DMS79 treated with DMSO at 0.1 percent for 48 hours (cell line): ENCODE data around the gene PAF1.

Experiments used
- DNase-seq: peaks from one replicate; lab custom pipeline; 2025; lab: John Stamatoyannopoulos, UW

PAF1 gene

GRCh38 chr19:39405958-39406655 is 15.2 kb upstream of the PAF1 start:
- no peak for DNase-seq

- DNase-seq, result no peak
Observed at GRCh38 chr19:39405261-39405957, 14.5 kb upstream of the PAF1 start.

- peak; percentile 91 for DNase-seq
Observed at GRCh38 chr19:39403331-39404312, 12.7 kb upstream of the PAF1 start.

- DNase-seq, result peak; percentile 59
Observed at GRCh38 chr19:39402346-39403300, 11.7 kb upstream of the PAF1 start.

GRCh38 chr19:39401549-39402345 is 10.8 kb upstream of the PAF1 start:
- no peak for DNase-seq

GRCh38 chr19:39401070-39401548 is 10.2 kb upstream of the PAF1 start:
- no peak for DNase-seq

- DNase-seq, result no peak
Observed at GRCh38 chr19:39400061-39400460, 9.2 kb upstream of the PAF1 start.

- no peak for DNase-seq
Observed at GRCh38 chr19:39399668-39400050, 8.8 kb upstream of the PAF1 start.

- DNase-seq, result no peak
Observed at GRCh38 chr19:39398297-39398864, 7.5 kb upstream of the PAF1 start.

GRCh38 chr19:39397360-39398296 is 6.7 kb upstream of the PAF1 start:
- DNase-seq, result peak; percentile 40

- DNase-seq, result no peak
Observed at GRCh38 chr19:39390451-39390750, 505 bp downstream of the PAF1 start.

- no peak for DNase-seq
Observed at GRCh38 chr19:39389631-39390414, 1.1 kb downstream of the PAF1 start.

- DNase-seq, result no peak
Observed at GRCh38 chr19:39388657-39389056, 2.2 kb downstream of the PAF1 start.

GRCh38 chr19:39386557-39386956 is 4.3 kb downstream of the PAF1 start:
- DNase-seq, result no peak

- no peak for DNase-seq
Observed at GRCh38 chr19:39385629-39386411, 5.1 kb downstream of the PAF1 start.

GRCh38 chr19:39384839-39385568 is 5.9 kb downstream of the PAF1 start:
- no peak for DNase-seq
